OCI-LY1 (cell line): ENCODE measurements around the gene ENPP3.

ENCODE experiments used
- EZH2 ChIP-seq: fragments of 200-600 bp; sonication (generic), shearing (Covaris generic); IDR thresholded peaks from 2 replicates; pipeline ENCODE4 v1.8.0; 2017; ENCODE audit warnings: borderline replicate concordance, mixed run types, mild to moderate bottlenecking, antibody characterized with exemption, low read length, moderate library complexity, mixed read lengths
- TF ChIP-seq, protein P1 (sequence below): fragments of 200-600 bp; sonication (generic), shearing (Covaris generic); IDR thresholded peaks from 2 replicates; pipeline ENCODE4 v1.5.1; 2017; ENCODE audit warnings: mild to moderate bottlenecking, antibody characterized with exemption, low read length, moderate library complexity, mixed read lengths

DNA sequence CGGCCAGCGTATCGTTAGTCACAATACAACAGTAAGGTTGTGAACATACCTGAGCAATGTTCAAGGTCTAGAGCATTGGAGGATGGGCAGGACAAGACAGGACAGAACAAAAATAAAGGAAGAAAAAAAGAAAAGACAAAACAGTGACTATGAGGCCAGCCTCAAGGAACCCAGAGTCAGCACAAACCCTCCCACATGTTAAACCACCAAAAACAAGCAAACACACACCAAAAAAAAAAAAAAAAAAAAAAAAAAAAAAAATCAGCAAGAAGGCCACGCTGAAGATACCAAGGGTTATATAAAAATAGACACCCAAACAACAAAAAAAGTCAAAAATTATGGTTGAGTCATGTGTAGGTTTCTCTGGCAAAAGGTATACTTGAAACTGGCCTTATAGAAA is 21.8 kb upstream of the ENPP3 start:
- TF ChIP-seq, protein P1, sequence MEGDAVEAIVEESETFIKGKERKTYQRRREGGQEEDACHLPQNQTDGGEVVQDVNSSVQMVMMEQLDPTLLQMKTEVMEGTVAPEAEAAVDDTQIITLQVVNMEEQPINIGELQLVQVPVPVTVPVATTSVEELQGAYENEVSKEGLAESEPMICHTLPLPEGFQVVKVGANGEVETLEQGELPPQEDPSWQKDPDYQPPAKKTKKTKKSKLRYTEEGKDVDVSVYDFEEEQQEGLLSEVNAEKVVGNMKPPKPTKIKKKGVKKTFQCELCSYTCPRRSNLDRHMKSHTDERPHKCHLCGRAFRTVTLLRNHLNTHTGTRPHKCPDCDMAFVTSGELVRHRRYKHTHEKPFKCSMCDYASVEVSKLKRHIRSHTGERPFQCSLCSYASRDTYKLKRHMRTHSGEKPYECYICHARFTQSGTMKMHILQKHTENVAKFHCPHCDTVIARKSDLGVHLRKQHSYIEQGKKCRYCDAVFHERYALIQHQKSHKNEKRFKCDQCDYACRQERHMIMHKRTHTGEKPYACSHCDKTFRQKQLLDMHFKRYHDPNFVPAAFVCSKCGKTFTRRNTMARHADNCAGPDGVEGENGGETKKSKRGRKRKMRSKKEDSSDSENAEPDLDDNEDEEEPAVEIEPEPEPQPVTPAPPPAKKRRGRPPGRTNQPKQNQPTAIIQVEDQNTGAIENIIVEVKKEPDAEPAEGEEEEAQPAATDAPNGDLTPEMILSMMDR = no peak
- TF ChIP-seq EZH2 = no peak
